GM21825 (cell line): ENCODE results near the gene RARA.

ENCODE experiments used
- ATAC-seq: cut with Tn5 transposase; IDR thresholded peaks from one replicate; pipeline ENCODE4 v1.9.1; 2021; ENCODE audit warnings: mild to moderate bottlenecking, moderate library complexity; ENCODE audit not compliant: unreplicated experiment

The RARA gene

GRCh38 chr17:40315678-40316570 is 6.9 kb downstream of the RARA start:
- no peak for ATAC-seq

- no peak for ATAC-seq
These were observed 7.8 kb downstream of the RARA start for GRCh38 chr17:40316571-40317344.

GRCh38 chr17:40317345-40317873 is 8.4 kb downstream of the RARA start:
- no peak for ATAC-seq

GRCh38 chr17:40317880-40318829 is 9.2 kb downstream of the RARA start:
- ATAC-seq, result peak; percentile 47

GRCh38 chr17:40318830-40319391 is 9.9 kb downstream of the RARA start:
- ATAC-seq, result no peak

- ATAC-seq, result no peak
These were observed 10.9 kb downstream of the RARA start for GRCh38 chr17:40319651-40320540.

- no peak for ATAC-seq
These were observed 12.0 kb downstream of the RARA start for GRCh38 chr17:40320756-40321523.

- no peak for ATAC-seq
These were observed 12.5 kb downstream of the RARA start for GRCh38 chr17:40321524-40321929.

GRCh38 chr17:40321961-40322357 is 13.0 kb downstream of the RARA start:
- no peak for ATAC-seq

- peak; percentile 27 for ATAC-seq
These were observed 13.7 kb downstream of the RARA start for GRCh38 chr17:40322358-40323315.

- no peak for ATAC-seq
These were observed 14.7 kb downstream of the RARA start for GRCh38 chr17:40323391-40324381.

GRCh38 chr17:40325156-40326013 is 16.4 kb downstream of the RARA start:
- no peak for ATAC-seq

GRCh38 chr17:40326014-40326831 is 17.2 kb downstream of the RARA start:
- no peak for ATAC-seq

GRCh38 chr17:40326832-40327199 is 17.8 kb downstream of the RARA start:
- ATAC-seq, result no peak
